H1 (cell line): Measurements from ENCODE around the gene ATP9B. TPM values are rescaled to one million over a fixed set of nuclear protein-coding genes. Genes with fewer than 3 reads are reported as not detected.

Experiments used
- CTCF ChIA-PET: fragments of 300-600 bp; sonication (Branson Sonifier 250); formaldehyde crosslinking; loops from one replicate; lab custom pipeline; 2021; ENCODE audit not compliant: partially characterized antibody; lab: Charles Lee
- POLR2A ChIA-PET: fragments of 300-600 bp; sonication (Branson Sonifier 250); formaldehyde crosslinking; loops from one replicate; lab custom pipeline; 2021; ENCODE audit warnings: inconsistent platforms; ENCODE audit not compliant: partially characterized antibody; lab: Charles Lee
- DNase-seq, 2 experiments: peaks; one replicate each; pipeline versions ENCODE4 v3.0.0 to v3.0.0-alpha.2; 2010 to 2022; ENCODE audit warnings: low spot score in 2 of 2, low read depth in 1 of 2, mixed read lengths in 1 of 2
- FAIRE-seq: peaks from 2 replicates; lab custom pipeline; 2011; peaks lifted over from hg19 to GRCh38; lab: Jason Lieb, UNC
- H2AFZ ChIP-seq: 2 replicates; pipeline ENCODE4 v1.8.1; 2012; ENCODE audit warnings: low read length, inconsistent platforms
- H2AK5ac ChIP-seq: 2 replicates; pipeline ENCODE4 v1.6.1; 2013; ENCODE audit warnings: low read depth, low read length
- H2BK120ac ChIP-seq: replicated peaks from 2 replicates; pipeline ENCODE3; 2013; ENCODE audit warnings: low read depth, low read length, inconsistent platforms
- H2BK12ac ChIP-seq: 2 replicates; pipeline ENCODE4 v1.6.1; 2013; ENCODE audit warnings: low read depth, low read length
- H2BK15ac ChIP-seq: 2 replicates; pipeline ENCODE4 v1.6.1; 2013; ENCODE audit warnings: low read length
- H2BK20ac ChIP-seq: 2 replicates; pipeline ENCODE4 v1.6.1; 2013; ENCODE audit warnings: low read length
- H2BK5ac ChIP-seq: 2 replicates; pipeline ENCODE4 v1.6.1; 2013; ENCODE audit warnings: low read depth, low read length
- H3K14ac ChIP-seq: 2 replicates; pipeline ENCODE4 v1.6.1; 2013; ENCODE audit warnings: inconsistent platforms; ENCODE audit not compliant: insufficient read length
- H3K18ac ChIP-seq: 2 replicates; pipeline ENCODE4 v1.6.1; 2013; ENCODE audit warnings: low read length; ENCODE audit errors: extremely low read depth
- H3K23ac ChIP-seq: 2 replicates; pipeline ENCODE4 v1.6.1; 2013; ENCODE audit warnings: inconsistent platforms; ENCODE audit not compliant: insufficient read length
- H3K23me2 ChIP-seq: 2 replicates; pipeline ENCODE4 v1.6.1; 2013; ENCODE audit warnings: low read depth, low read length
- H3K27ac ChIP-seq: 2 replicates; pipeline ENCODE4 v1.6.1; 2011; ENCODE audit warnings: low read depth, low read length, inconsistent platforms
- H3K27me3 ChIP-seq, 4 experiments: replicated peaks in 1 of 4; 1 replicate in 1 of 4; 2 replicates in 3 of 4; pipeline versions ENCODE4 v1.6.1 to v1.8.1; 2011 to 2013; ENCODE audit warnings: low read length in 3 of 4, mild to moderate bottlenecking in 3 of 4, inconsistent platforms in 2 of 4, mixed read lengths in 2 of 4, moderate library complexity in 1 of 4; ENCODE audit not compliant: control insufficient read depth in 3 of 4, insufficient read depth in 3 of 4; ENCODE audit errors: extremely low read depth in 1 of 4
- H3K36me3 ChIP-seq, 4 experiments: 2 replicates each; pipeline versions ENCODE4 v1.6.1 to v1.8.1; 2011 to 2013; ENCODE audit warnings: mild to moderate bottlenecking in 4 of 4, low read length in 3 of 4, moderate library complexity in 2 of 4, control low read depth in 1 of 4, inconsistent platforms in 1 of 4; ENCODE audit not compliant: insufficient read depth in 4 of 4, control insufficient read depth in 2 of 4
- H3K4ac ChIP-seq: replicated peaks from 2 replicates; pipeline ENCODE3; 2013; ENCODE audit warnings: low read length, low read depth, mixed read lengths, inconsistent platforms; ENCODE audit not compliant: insufficient read length
- H3K4me1 ChIP-seq, 4 experiments: replicated peaks in 1 of 4; 1 replicate in 1 of 4; 2 replicates in 3 of 4; pipeline versions ENCODE4 v1.6.1 to v1.8.1; 2011 to 2013; ENCODE audit warnings: low read length in 3 of 4, inconsistent platforms in 2 of 4, mixed read lengths in 1 of 4; ENCODE audit not compliant: insufficient read depth in 4 of 4, control insufficient read depth in 3 of 4
- H3K4me2 ChIP-seq, 2 experiments: 2 replicates each; pipeline versions ENCODE4 v1.6.1 to v1.8.1; 2011 to 2013; ENCODE audit warnings: low read depth in 2 of 2, low read length in 2 of 2, control low read depth in 1 of 2, inconsistent platforms in 1 of 2, mild to moderate bottlenecking in 1 of 2; ENCODE audit not compliant: insufficient read depth in 1 of 2
- H3K4me3 ChIP-seq, 4 experiments: fragments of 200-600, 300-600 bp in 1 of 4; sonication (generic), shearing (Covaris generic), sonication (Bioruptor Twin) in 1 of 4; 2 replicates each; pipeline versions ENCODE4 v1.5.1 to v1.8.1; 2011 to 2016; ENCODE audit warnings: low read length in 4 of 4, low read depth in 3 of 4, control low read depth in 2 of 4, inconsistent platforms in 2 of 4, mild to moderate bottlenecking in 2 of 4, mixed read lengths in 1 of 4, moderate library complexity in 1 of 4; ENCODE audit not compliant: insufficient read depth in 2 of 4; ENCODE audit errors: extremely low read depth in 1 of 4
- H3K56ac ChIP-seq: replicated peaks from 2 replicates; pipeline ENCODE3; 2013; ENCODE audit warnings: low read depth, mild to moderate bottlenecking, mixed read lengths, low read length, inconsistent platforms; ENCODE audit not compliant: insufficient read length
- H3K79me1 ChIP-seq: 2 replicates; pipeline ENCODE4 v1.6.1; 2013; ENCODE audit warnings: low read depth, low read length, control low read depth
- H3K79me2 ChIP-seq, 2 experiments: 2 replicates each; pipeline versions ENCODE4 v1.6.1 to v1.8.1; 2012 to 2013; ENCODE audit warnings: low read length in 2 of 2, mild to moderate bottlenecking in 2 of 2, inconsistent platforms in 1 of 2; ENCODE audit not compliant: insufficient read depth in 2 of 2, control insufficient read depth in 1 of 2
- H3K9ac ChIP-seq, 4 experiments: replicated peaks in 1 of 4; 1 replicate in 1 of 4; 2 replicates in 3 of 4; pipeline versions ENCODE4 v1.6.1 to v1.8.1; 2011 to 2013; ENCODE audit warnings: low read depth in 3 of 4, low read length in 3 of 4, control low read depth in 2 of 4, mild to moderate bottlenecking in 2 of 4, moderate library complexity in 2 of 4, inconsistent platforms in 1 of 4; ENCODE audit errors: extremely low read depth in 1 of 4
- H3K9me3 ChIP-seq, 2 experiments: 2 replicates each; pipeline versions ENCODE4 v1.6.1 to v1.8.1; 2012 to 2013; ENCODE audit warnings: mild to moderate bottlenecking in 2 of 2, moderate library complexity in 2 of 2, control low read depth in 1 of 2, inconsistent platforms in 1 of 2, low read depth in 1 of 2, low read length in 1 of 2, mixed read lengths in 1 of 2; ENCODE audit not compliant: insufficient read depth in 2 of 2
- H4K20me1 ChIP-seq, 2 experiments: replicated peaks in 1 of 2; 2 replicates each; pipeline versions ENCODE3 to v1.8.1; 2011 to 2013; ENCODE audit warnings: inconsistent platforms in 2 of 2, low read length in 2 of 2, mild to moderate bottlenecking in 1 of 2; ENCODE audit not compliant: insufficient read depth in 2 of 2, control insufficient read depth in 1 of 2
- H4K5ac ChIP-seq: 2 replicates; pipeline ENCODE4 v1.6.1; 2013; ENCODE audit warnings: low read length, low read depth, mixed read lengths, inconsistent platforms; ENCODE audit not compliant: insufficient read length
- H4K8ac ChIP-seq: 2 replicates; pipeline ENCODE4 v1.8.0; 2013; ENCODE audit warnings: mild to moderate bottlenecking, moderate library complexity, low read length, inconsistent platforms; ENCODE audit not compliant: insufficient read depth; ENCODE audit errors: extremely low read depth
- H4K91ac ChIP-seq: replicated peaks from 2 replicates; pipeline ENCODE3; 2013; ENCODE audit warnings: low read length, mixed read lengths, inconsistent platforms; ENCODE audit not compliant: insufficient read length
- BACH1 ChIP-seq: IDR thresholded peaks from 2 replicates; pipeline ENCODE4 v1.6.1; 2012; ENCODE audit warnings: low read length, improper control_type of control experiment
- CBX8 ChIP-seq: fragments of 300-800, 300-1000 bp; sonication (generic); IDR thresholded peaks from 2 replicates; pipeline ENCODE4 v1.7.1; 2016; ENCODE audit warnings: low read depth, low read length, borderline replicate concordance
- CEBPB ChIP-seq: IDR thresholded peaks from 2 replicates; pipeline ENCODE4 v1.6.1; 2012; ENCODE audit warnings: low read depth, low read length
- EGR1 ChIP-seq: IDR thresholded peaks from 2 replicates; pipeline ENCODE4 v1.6.1; 2011; ENCODE audit warnings: low read depth, low read length, borderline replicate concordance
- EP300 ChIP-seq, 2 experiments: IDR thresholded peaks; 1 replicate in 1 of 2; 2 replicates in 1 of 2; pipeline ENCODE4 v1.6.1; 2011 to 2012; ENCODE audit warnings: low read depth in 2 of 2, low read length in 2 of 2, mild to moderate bottlenecking in 2 of 2, borderline replicate concordance in 1 of 2, inconsistent platforms in 1 of 2, moderate library complexity in 1 of 2
- HDAC6 ChIP-seq: IDR thresholded peaks from one replicate; pipeline ENCODE4 v1.7.1; 2012; ENCODE audit warnings: low read depth, mild to moderate bottlenecking, inconsistent platforms, low read length, moderate library complexity
- MAFK ChIP-seq: IDR thresholded peaks from 2 replicates; pipeline ENCODE4 v1.6.1; 2012; ENCODE audit warnings: low read depth, mild to moderate bottlenecking, improper control_type of control experiment, low read length
- POU5F1 ChIP-seq: IDR thresholded peaks from 2 replicates; pipeline ENCODE4 v1.6.1; 2011; ENCODE audit warnings: low read depth, mild to moderate bottlenecking, low read length, moderate library complexity
- RAD21 ChIP-seq, 2 experiments: IDR thresholded peaks in 1 of 2; conservative IDR thresholded peaks in 1 of 2; 2 replicates each; pipeline ENCODE4 v1.6.1; 2011; ENCODE audit warnings: low read depth in 2 of 2, low read length in 2 of 2, improper control_type of control experiment in 1 of 2, inconsistent platforms in 1 of 2, mild to moderate bottlenecking in 1 of 2, moderate library complexity in 1 of 2
- SIN3A ChIP-seq, 2 experiments: IDR thresholded peaks in 1 of 2; conservative IDR thresholded peaks in 1 of 2; 2 replicates each; pipeline ENCODE4 v1.6.1; 2011 to 2012; ENCODE audit warnings: low read length in 2 of 2, improper control_type of control experiment in 1 of 2, low read depth in 1 of 2, mild to moderate bottlenecking in 1 of 2
- SIX5 ChIP-seq: IDR thresholded peaks from 2 replicates; pipeline ENCODE4 v1.6.1; 2011; ENCODE audit warnings: mild to moderate bottlenecking, low read depth, low read length
- SP1 ChIP-seq: IDR thresholded peaks from 2 replicates; pipeline ENCODE4 v1.6.1; 2011; ENCODE audit warnings: low read depth, low read length
- TCF12 ChIP-seq: IDR thresholded peaks from 2 replicates; pipeline ENCODE4 v1.6.1; 2011; ENCODE audit warnings: low read depth, mild to moderate bottlenecking, low read length
- WGBS, 2 experiments: shearing (Covaris generic) in 1 of 2; methylation state at CpG; one replicate each; pipeline versions ENCODE4 v1.1.6 to v1.1.7; 2013 to 2015; ENCODE audit warnings: low lambda C conversion rate in 2 of 2, mixed read lengths in 2 of 2, inconsistent platforms in 1 of 2, low coverage in 1 of 2, missing lambda C conversion rate in 1 of 2; ENCODE audit not compliant: insufficient replicate concordance in 2 of 2, insufficient coverage in 1 of 2, insufficient read length in 1 of 2; ENCODE audit errors: extremely low coverage in 1 of 2, missing lambda C conversion rate in 1 of 2; 5-methylcytosine and 5-hydroxymethylcytosine counted together
- polyA plus RNA-seq, 7 experiments: library from polyadenylated mRNA; depleted of rRNA in 3 of 7; stranded (reverse) in 5 of 7; unstranded in 2 of 7; fragments of >200 nt in 5 of 7; fragments of 200-250 nt in 2 of 7; gene quantifications; 1 replicate in 5 of 7; 2 replicates in 1 of 7; 4 replicates in 1 of 7; pipeline versions ENCODE4 v1.2.1 to v1.2.3, GENCODE V29; 2011 to 2013; ENCODE audit warnings: missing spikeins in 2 of 7, mixed read lengths in 2 of 7
- total RNA-seq: library from RNA; stranded (reverse); fragmentation: NEBNext Ultra II Directional; extraction: Animal tissue kit (Norgen Biotek cat#: 25700); gene quantifications from 2 replicates; pipeline ENCODE4 v1.2.1, GENCODE V29; 2021
- TF ChIP-seq, protein P1 (sequence below): IDR thresholded peaks from 2 replicates; pipeline ENCODE4 v1.6.1; 2011; ENCODE audit warnings: low read length, improper control_type of control experiment

Gene ATP9B
- total and polyA plus RNA-seq, 2 of the 8 experiments (the other 6 are each of a cell fraction or from before 2014, with no cell fraction given): 15.1 to 21.7 TPM

DNA sequence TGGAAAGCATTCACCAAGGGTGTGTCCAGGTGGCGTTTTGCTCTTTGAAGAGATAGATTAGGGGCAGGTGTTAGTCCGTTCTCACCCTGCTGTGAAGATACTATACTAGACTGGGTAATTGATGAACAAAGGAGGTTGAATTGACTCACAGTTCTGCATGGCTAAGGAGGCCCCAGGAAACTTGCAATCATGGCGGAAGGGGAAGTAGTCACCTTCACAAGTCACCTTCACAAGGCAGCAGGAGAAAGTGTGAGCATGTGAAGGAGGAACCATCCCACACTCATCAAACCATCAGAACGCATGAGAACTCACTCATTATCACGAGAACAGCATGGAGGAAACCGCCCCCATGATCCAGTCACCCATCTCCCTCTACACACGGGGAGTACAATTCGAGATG is 190.8 kb downstream of the ATP9B start:
- Histone ChIP-seq H2BK20ac (no peak overlapping the region), H4K20me1 (peaks cover 0 to 2% of the 10 kb centered on the region in 2 experiments), H4K91ac (no peak overlapping the region), H3K27ac (no peak overlapping the region), H2AK5ac (no peak overlapping the region), H3K23ac (no peak overlapping the region), H3K36me3 (no peaks in the 10 kb centered on the region; a peak in 1 of 8 replicates), H2AFZ (no peak overlapping the region), H2BK12ac (no peak overlapping the region), H4K8ac (no peak overlapping the region), H3K23me2 (no peaks in the 10 kb centered on the region), H3K27me3 (no peaks in the 10 kb centered on the region), H2BK120ac (no peak overlapping the region), H3K79me1 (no peaks in the 10 kb centered on the region), H2BK5ac (no peak overlapping the region), H3K14ac (no peak overlapping the region), H4K5ac (no peak overlapping the region), H3K4me2 (no peak overlapping the region), H3K56ac (no peak overlapping the region), H3K9me3 (peaks cover 0 to under 1% of the 10 kb centered on the region in 2 experiments; a peak in 1 of 4 replicates), H3K79me2 (no peaks in the 10 kb centered on the region), H3K4me3 (no peak overlapping the region), H3K9ac (no peak overlapping the region), H3K18ac (no peak overlapping the region), H3K4me1 (no peaks in the 10 kb centered on the region), H3K4ac (no peak overlapping the region), H2BK15ac (no peak overlapping the region)
- FAIRE-seq: no peak
- POLR2A ChIA-PET: no interaction called here
- CTCF ChIA-PET: no interaction called here
- 94% methylated on average over 8 of the region's 8 CpGs; no CpG with 5 or more reads in 1 of the 2 experiments for WGBS, 2 experiments
- no peak for DNase-seq
- TF ChIP-seq CEBPB: no peak
- TF ChIP-seq SIN3A (conservative IDR thresholded peaks at IDR 0.05 in 1 of 2, IDR thresholded peaks at IDR 0.05 in 1 of 2; ENCODE audit: low read depth in 1 of 2, low read length in 2 of 2): no peak
- TF ChIP-seq TCF12: no peak
- no peak for TF ChIP-seq EP300 (IDR thresholded peaks at IDR 0.05; ENCODE audit: borderline replicate concordance in 1 of 2, low read depth in 2 of 2, low read length in 2 of 2)
- no peak for TF ChIP-seq SP1
- no peak for TF ChIP-seq BACH1
- TF ChIP-seq, protein P1, sequence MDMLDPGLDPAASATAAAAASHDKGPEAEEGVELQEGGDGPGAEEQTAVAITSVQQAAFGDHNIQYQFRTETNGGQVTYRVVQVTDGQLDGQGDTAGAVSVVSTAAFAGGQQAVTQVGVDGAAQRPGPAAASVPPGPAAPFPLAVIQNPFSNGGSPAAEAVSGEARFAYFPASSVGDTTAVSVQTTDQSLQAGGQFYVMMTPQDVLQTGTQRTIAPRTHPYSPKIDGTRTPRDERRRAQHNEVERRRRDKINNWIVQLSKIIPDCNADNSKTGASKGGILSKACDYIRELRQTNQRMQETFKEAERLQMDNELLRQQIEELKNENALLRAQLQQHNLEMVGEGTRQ: no peak
- no peak for TF ChIP-seq RAD21 (IDR thresholded peaks at IDR 0.05 in 1 of 2, conservative IDR thresholded peaks at IDR 0.05 in 1 of 2; ENCODE audit: low read depth in 2 of 2, low read length in 2 of 2)
- no peak for TF ChIP-seq SIX5
- TF ChIP-seq HDAC6: no peak
- TF ChIP-seq MAFK: no peak
- no peak for TF ChIP-seq EGR1
- no peak for TF ChIP-seq CBX8
- no peak for TF ChIP-seq POU5F1
